DOHH2 (cell line): ENCODE measurements around the gene SNRPE.

ENCODE experiments used
- CTCF ChIP-seq: fragments of 200-600 bp; sonication (generic); IDR thresholded peaks from one replicate; pipeline ENCODE4 v1.5.1; 2014; ENCODE audit warnings: antibody characterized with exemption, mild to moderate bottlenecking, low read depth, low read length; ENCODE audit not compliant: poor library complexity, severe bottlenecking
- EZH2phosphoT487 ChIP-seq: fragments of 200-600 bp; sonication (generic); IDR thresholded peaks from 2 replicates; pipeline ENCODE4 v1.6.1; 2017; ENCODE audit warnings: borderline replicate concordance, mild to moderate bottlenecking, antibody characterized with exemption, low read length, moderate library complexity, mixed read lengths

- TF ChIP-seq EZH2phosphoT487 (no peak), CTCF (no peak)
Measured at GRCh38 chr1:203823306-203823705, 38.1 kb upstream of the SNRPE start.
